Breast epithelium (tissue), 4 donors: ENCODE measurements around the gene TEAD3. TPM values are rescaled to one million over a fixed set of nuclear protein-coding genes. Genes with fewer than 3 reads are reported as not detected.

Source experiments
- DNase-seq, 2 donors: peaks; one replicate each; pipeline ENCODE4 v3.0.0-alpha.2; 2019; ENCODE audit warnings: low spot score in 2 of 2
- H3K27ac ChIP-seq, 2 donors: fragments of 200-600 bp; sonication (generic) in 1 of 2; one replicate each; pipeline ENCODE4 v1.5.1; 2016 to 2019; ENCODE audit warnings: mild to moderate bottlenecking in 1 of 2
- H3K27me3 ChIP-seq, 2 donors: fragments of 200-600 bp; sonication (generic) in 1 of 2; one replicate each; pipeline versions ENCODE4 v1.5.1 to v1.6.0; 2017 to 2019; ENCODE audit warnings: control low read depth in 1 of 2, mild to moderate bottlenecking in 1 of 2
- H3K36me3 ChIP-seq: fragments of 200-600 bp; one replicate; pipeline ENCODE4 v1.5.1; 2019
- H3K4me1 ChIP-seq, 2 donors: fragments of 200-600 bp; sonication (generic); one replicate each; pipeline ENCODE4 v1.5.1; 2016 to 2019; ENCODE audit warnings: control low read depth in 1 of 2
- H3K4me3 ChIP-seq, 3 donors: fragments of 200-600 bp; sonication (generic); 1 replicate in 2 of 3; 2 replicates in 1 of 3; pipeline ENCODE4 v1.5.1; 2016 to 2019; ENCODE audit warnings: mild to moderate bottlenecking in 3 of 3, moderate library complexity in 2 of 3
- H3K9me3 ChIP-seq, 2 donors: fragments of 200-600 bp; sonication (generic) in 1 of 2; one replicate each; pipeline ENCODE4 v1.5.1; 2016 to 2019; ENCODE audit warnings: control low read depth in 1 of 2
- CTCF ChIP-seq, 3 donors: fragments of 450-650 bp; IDR thresholded peaks; one replicate each; pipeline ENCODE4 v1.5.1; 2016 to 2017; ENCODE audit warnings: antibody characterized with exemption in 3 of 3, mild to moderate bottlenecking in 3 of 3, moderate library complexity in 3 of 3
- POLR2A ChIP-seq: fragments of 450-650 bp; IDR thresholded peaks from one replicate; pipeline ENCODE4 v1.6.1; 2016; ENCODE audit warnings: antibody characterized with exemption, mild to moderate bottlenecking, moderate library complexity
- POLR2AphosphoS5 ChIP-seq, 3 donors: sonication (generic); formaldehyde crosslinking; IDR thresholded peaks; one replicate each; pipeline ENCODE4 v1.6.1; 2017; ENCODE audit warnings: antibody characterized with exemption in 3 of 3
- intact Hi-C: fragments of 100-400 bp; cut with DNase I; formaldehyde crosslinking; loops from one replicate; pipeline ENCODE4 v1.15.1; 2023; ENCODE audit warnings: low total_unique reads
- total RNA-seq, 3 donors: library from RNA; depleted of rRNA; stranded (reverse); fragments of >200 nt; gene quantifications; one replicate each; pipeline ENCODE4 v1.1.0, GENCODE V29; 2016

TEAD3 gene
- total RNA-seq, 3 donors from 2014 or later: 5.6 to 28.2 (median 26.2) TPM

GRCh38 chr6:35497571-35498421, 917 bp upstream of the TEAD3 start:
- peak; percentile 71 for DNase-seq
- H3K4me3 ChIP-seq: peak overlapping the region; percentile 76 to 98 (median 93)
- TF ChIP-seq CTCF (IDR thresholded peaks at IDR 0.05): peak in 1 of 3 donors; percentile 7
- peak; percentile 4 for TF ChIP-seq POLR2A
- peak; percentile 71 to 75 (median 73) for TF ChIP-seq POLR2AphosphoS5 (IDR thresholded peaks at IDR 0.05)
- peak overlapping the region; percentile 98 to 99 for H3K27ac ChIP-seq
- no peaks in the 10 kb centered on the region for H3K36me3 ChIP-seq
- peaks cover 7 to 20% of the 10 kb centered on the region in 2 donors for H3K4me1 ChIP-seq
- H3K27me3 ChIP-seq: no peaks in the 10 kb centered on the region
- intact Hi-C loops: no loop called here
- no peaks in the 10 kb centered on the region for H3K9me3 ChIP-seq

DNA sequence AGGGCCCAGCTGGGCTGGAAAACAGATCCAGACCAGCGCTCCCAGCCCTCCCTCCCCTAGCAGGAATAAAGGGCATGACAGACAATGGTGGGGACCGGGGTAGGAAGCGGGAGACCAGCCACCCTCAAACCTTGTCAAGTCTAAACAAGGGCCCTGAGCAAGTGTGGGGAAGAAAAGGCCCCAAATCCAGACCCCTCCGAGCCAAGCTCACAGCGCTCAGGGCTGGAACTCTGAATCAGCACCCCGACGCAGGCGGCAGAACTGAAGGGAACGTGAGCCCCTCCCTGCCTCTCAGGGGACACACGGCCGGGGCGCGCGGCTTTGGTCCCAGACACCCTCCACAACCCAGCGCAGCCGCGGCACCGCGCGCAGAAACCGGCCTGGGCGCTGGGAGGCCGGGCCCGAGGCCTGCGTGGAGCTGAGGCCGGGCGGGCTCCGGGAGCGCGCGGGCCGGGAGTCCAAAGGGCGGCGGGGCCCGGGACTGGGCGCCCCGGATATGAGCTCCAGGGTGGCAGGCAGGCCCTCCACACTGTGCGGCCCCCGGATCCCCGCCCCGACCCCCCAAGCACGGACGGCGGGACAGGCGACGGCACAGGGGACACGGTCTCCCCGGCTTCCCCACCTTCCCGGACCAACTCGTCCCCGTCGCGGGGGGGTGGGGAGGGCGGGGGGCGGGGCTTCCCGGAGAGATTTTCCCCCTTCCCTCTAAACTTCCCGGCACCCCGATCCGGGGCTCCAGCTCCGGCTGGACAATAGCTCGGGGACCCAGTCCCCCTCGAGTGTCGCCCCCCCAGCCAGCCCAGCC, 641 bp downstream of the TEAD3 start:
- Histone ChIP-seq H3K4me1 (peaks cover 14 to 35% of the 10 kb centered on the region in 2 donors), H3K4me3 (peak overlapping the region; percentile 76 to 98 (median 93)), H3K9me3 (no peaks in the 10 kb centered on the region), H3K27ac (peak overlapping the region; percentile 98 to 99), H3K36me3 (no peaks in the 10 kb centered on the region), H3K27me3 (no peaks in the 10 kb centered on the region)
- intact Hi-C loops: no loop called here
- peak in 1 of 2 donors; percentile 61 for DNase-seq
- TF ChIP-seq POLR2AphosphoS5 (IDR thresholded peaks at IDR 0.05) (no peak), POLR2A (no peak), CTCF (IDR thresholded peaks at IDR 0.05) (no peak)

- no peaks in the 10 kb centered on the region for H3K36me3 ChIP-seq
- H3K27ac ChIP-seq: peak overlapping the region; percentile 98 to 99
- intact Hi-C loops: no loop called here
- H3K4me1 ChIP-seq: peaks cover 18 to 35% of the 10 kb centered on the region in 2 donors
- H3K9me3 ChIP-seq: no peaks in the 10 kb centered on the region
- H3K27me3 ChIP-seq: no peaks in the 10 kb centered on the region
- no peak for TF ChIP-seq CTCF (IDR thresholded peaks at IDR 0.05)
- no peak for TF ChIP-seq POLR2AphosphoS5 (IDR thresholded peaks at IDR 0.05)
- TF ChIP-seq POLR2A: no peak
- peak overlapping the region; percentile 76 to 98 (median 93) for H3K4me3 ChIP-seq
- DNase-seq: no peak
Measured at GRCh38 chr6:35495258-35496035, 1.4 kb downstream of the TEAD3 start.

DNA sequence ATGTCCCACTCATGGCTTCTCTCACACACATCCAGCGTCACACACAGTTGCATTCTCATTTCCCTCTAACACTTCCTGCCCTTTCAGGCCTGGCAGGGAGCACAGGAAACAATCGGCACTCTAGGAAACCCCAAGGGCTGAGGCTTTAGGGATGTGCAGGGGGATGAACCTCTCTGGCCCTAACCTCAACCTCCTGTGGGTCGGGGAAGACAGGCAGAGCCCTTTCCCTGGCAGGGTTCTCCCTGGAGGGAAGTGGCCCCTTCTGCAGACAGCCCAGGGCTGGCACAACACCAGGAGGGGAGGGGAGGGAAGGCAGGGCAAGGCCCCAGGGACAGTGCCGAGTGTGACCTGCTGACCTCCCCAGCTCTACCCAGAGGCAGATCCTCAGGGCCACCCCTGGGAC, 2.7 kb downstream of the TEAD3 start:
- peak overlapping the region in 2 of 3 donors; percentile 93 to 98 for H3K4me3 ChIP-seq
- intact Hi-C loops: no loop called here
- peak overlapping the region; percentile 98 to 99 for H3K27ac ChIP-seq
- no peaks in the 10 kb centered on the region for H3K27me3 ChIP-seq
- peak in 1 of 3 donors; percentile 23 for TF ChIP-seq POLR2AphosphoS5 (IDR thresholded peaks at IDR 0.05)
- TF ChIP-seq CTCF (IDR thresholded peaks at IDR 0.05): no peak
- no peak for DNase-seq
- no peaks in the 10 kb centered on the region for H3K9me3 ChIP-seq
- H3K36me3 ChIP-seq: no peaks in the 10 kb centered on the region
- peaks cover 22 to 35% of the 10 kb centered on the region in 2 donors for H3K4me1 ChIP-seq
